GM19238 (cell line): ENCODE data around the gene LACC1.

Experiments used
- DNase-seq: peaks from one replicate; pipeline ENCODE4 v3.0.0; 2011; ENCODE audit warnings: low spot score; ENCODE audit not compliant: insufficient read length

Gene LACC1

DNA sequence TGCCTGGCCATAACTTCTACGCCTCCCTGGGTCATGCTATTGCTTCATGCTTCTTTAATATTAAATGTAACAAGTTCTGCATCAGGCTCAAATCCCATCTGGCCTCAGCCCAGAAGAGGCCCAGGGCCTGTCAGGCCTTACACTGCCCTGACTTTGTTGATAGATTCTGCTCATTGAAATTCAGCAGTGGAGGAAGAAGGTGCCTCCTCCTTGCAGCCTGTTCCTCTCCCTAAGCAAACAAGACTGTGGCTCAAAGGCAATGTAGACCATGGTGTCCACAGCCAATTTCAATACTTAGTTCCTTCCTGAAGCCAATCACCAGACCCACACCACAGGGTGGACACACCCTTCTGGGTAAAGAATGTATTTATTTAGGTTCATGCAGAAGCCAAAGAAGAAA is 59.4 kb downstream of the LACC1 start:
- DNase-seq = no peak

GRCh38 chr13:43942286-43942685 is 62.6 kb downstream of the LACC1 start:
- no peak for DNase-seq
